HG02759 (cell line): ENCODE data around the gene KLHL35.
"Not testable (repeated sequence)": the region's sequence is repeated elsewhere in the genome, so short reads cannot be mapped to it uniquely, and the experiment has no call there.

Experiments
- ATAC-seq: cut with Tn5 transposase; IDR thresholded peaks from one replicate; pipeline ENCODE4 v1.9.1; 2021; ENCODE audit warnings: mild to moderate bottlenecking, moderate library complexity; ENCODE audit not compliant: unreplicated experiment

KLHL35 gene

GRCh38 chr11:75426720-75427086, 6.3 kb downstream of the KLHL35 start:
- no peak for ATAC-seq

- no peak for ATAC-seq
Observed at GRCh38 chr11:75425422-75425821, 7.6 kb downstream of the KLHL35 start.

- no peak for ATAC-seq
Observed at GRCh38 chr11:75424396-75424795, 8.6 kb downstream of the KLHL35 start.

GRCh38 chr11:75423721-75424120, 9.3 kb downstream of the KLHL35 start:
- no peak for ATAC-seq

- no peak for ATAC-seq
Observed at GRCh38 chr11:75422248-75423231, 10.5 kb downstream of the KLHL35 start.

GRCh38 chr11:75421902-75422247, 11.1 kb downstream of the KLHL35 start:
- ATAC-seq: no peak

GRCh38 chr11:75421035-75421602, 11.9 kb downstream of the KLHL35 start:
- no peak for ATAC-seq

GRCh38 chr11:75420224-75421034, 12.6 kb downstream of the KLHL35 start:
- ATAC-seq: no peak

GRCh38 chr11:75413864-75414263, 19.1 kb downstream of the KLHL35 start:
- no peak for ATAC-seq

- ATAC-seq: not testable (repeated sequence)
Observed at GRCh38 chr11:75413146-75413545, 19.9 kb downstream of the KLHL35 start.

- not testable (repeated sequence) for ATAC-seq
Observed at GRCh38 chr11:75409971-75410370, 23.0 kb downstream of the KLHL35 start.

GRCh38 chr11:75408957-75409219, 24.1 kb downstream of the KLHL35 start:
- ATAC-seq: no peak

GRCh38 chr11:75406338-75406777, 26.6 kb downstream of the KLHL35 start:
- no peak for ATAC-seq

GRCh38 chr11:75403983-75404658, 28.9 kb downstream of the KLHL35 start:
- ATAC-seq: no peak

- ATAC-seq: no peak
Observed at GRCh38 chr11:75403037-75403436, 30.0 kb downstream of the KLHL35 start.

GRCh38 chr11:75402002-75402773, 30.8 kb downstream of the KLHL35 start:
- ATAC-seq: no peak

- ATAC-seq: no peak
Observed at GRCh38 chr11:75400146-75400865, 32.7 kb downstream of the KLHL35 start.

GRCh38 chr11:75399344-75400145, 33.5 kb downstream of the KLHL35 start, which contains the start of gene RPS3:
Gene RPS3 (plus strand): TSS chr11:75399518. CDS start chr11:75399548, 30 bp downstream.
- ATAC-seq: peak; percentile 90

GRCh38 chr11:75398906-75399305, 34.1 kb downstream of the KLHL35 start:
- ATAC-seq: peak; percentile 5
